SK-N-MC (cell line): Measurements from ENCODE around the gene RNF144A.

Experiments used
- EZH2 ChIP-seq: fragments of 200-600 bp; sonication (generic); IDR thresholded peaks from one replicate; pipeline ENCODE4 v1.6.1; 2017; ENCODE audit warnings: antibody characterized with exemption
- POLR2AphosphoS5 ChIP-seq: IDR thresholded peaks from 2 replicates; pipeline ENCODE4 v1.6.1; 2012; ENCODE audit warnings: mild to moderate bottlenecking, low read depth, low read length, borderline replicate concordance

DNA sequence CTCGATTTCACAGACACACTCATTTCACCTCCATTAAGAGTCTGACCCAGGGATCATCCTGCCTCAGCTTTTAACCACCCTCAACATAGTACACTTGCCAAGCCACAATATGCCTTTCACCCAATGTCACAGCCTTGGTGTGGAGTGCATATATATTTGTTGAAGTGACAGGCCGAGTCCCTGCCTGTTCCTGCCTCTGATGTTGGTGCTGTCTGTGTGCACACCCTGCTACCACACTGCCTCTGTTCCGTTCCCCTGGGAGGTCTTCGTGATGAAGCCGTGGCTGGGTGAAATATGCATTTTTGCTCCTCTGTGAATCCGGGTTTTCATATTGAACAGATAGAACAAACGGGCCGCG, 90.3 kb downstream of the RNF144A start:
- TF ChIP-seq EZH2: no peak
- no peak for TF ChIP-seq POLR2AphosphoS5
